Prostate gland (tissue), 2 donors: Measurements from ENCODE around the gene OR4M1. TPM values are rescaled to one million over a fixed set of nuclear protein-coding genes. Genes with fewer than 3 reads are reported as not detected.
"Not testable (repeated sequence)": the region's sequence is repeated elsewhere in the genome, so short reads cannot be mapped to it uniquely, and the experiment has no call there.

Experiments
- DNase-seq: peaks from one replicate; pipeline ENCODE4 v3.0.0-alpha.2; 2019; ENCODE audit warnings: low spot score
- H3K27ac ChIP-seq, 2 donors: fragments of 200-600 bp; sonication (generic); 2 replicates each; pipeline ENCODE4 v1.5.1; 2017 to 2019
- H3K27me3 ChIP-seq: fragments of 200-600 bp; sonication (generic); replicated peaks from 2 replicates; pipeline ENCODE4 v1.5.1; 2019; ENCODE audit not compliant: insufficient read depth
- H3K36me3 ChIP-seq, 2 donors: fragments of 200-600 bp; sonication (generic); 1 replicate in 1 of 2; 2 replicates in 1 of 2; pipeline versions ENCODE4 v1.5.1 to v1.8.1; 2017 to 2019
- H3K4me1 ChIP-seq: fragments of 200-600 bp; sonication (generic); replicated peaks from 2 replicates; pipeline ENCODE4 v1.5.1; 2019
- H3K4me3 ChIP-seq, 2 donors: fragments of 200-600 bp; sonication (generic); 2 replicates each; pipeline ENCODE4 v1.5.1; 2017 to 2019
- H3K9me3 ChIP-seq: fragments of 200-600 bp; sonication (generic); 2 replicates; pipeline ENCODE4 v1.5.1; 2017
- POLR2A ChIP-seq: fragments of 450-650 bp; IDR thresholded peaks from one replicate; pipeline ENCODE4 v1.6.1; 2016; ENCODE audit warnings: antibody characterized with exemption, mild to moderate bottlenecking
- POLR2AphosphoS5 ChIP-seq: sonication (generic); formaldehyde crosslinking; IDR thresholded peaks from one replicate; pipeline ENCODE4 v1.6.1; 2017; ENCODE audit warnings: antibody characterized with exemption
- WGBS: methylation state at CpG from one replicate; pipeline ENCODE4 v1.1.5; 2018; 5-methylcytosine and 5-hydroxymethylcytosine counted together
- intact Hi-C: fragments of 100-400 bp; cut with DNase I; formaldehyde crosslinking; loops from one replicate; pipeline ENCODE4 v1.14.2; 2022
- total RNA-seq, 2 donors: library from RNA; depleted of rRNA; stranded (reverse); fragments of >200 nt; gene quantifications; one replicate each; pipeline ENCODE4 v1.1.0, GENCODE V29; 2016
- TF ChIP-seq, protein P1 (sequence below), 4 experiments: fragments of 200-600 bp in 2 of 4; fragments of 450-650 bp in 2 of 4; sonication (generic) in 2 of 4; IDR thresholded peaks; 1 replicate in 3 of 4; 2 replicates in 1 of 4; pipeline ENCODE4 v1.5.1; 2016 to 2019; ENCODE audit warnings: antibody characterized with exemption in 4 of 4, mild to moderate bottlenecking in 2 of 4, moderate library complexity in 2 of 4

The OR4M1 gene
- total RNA-seq, 2 donors from 2014 or later = not detected

GRCh38 chr14:19823178-19823577 is 49.9 kb downstream of the OR4M1 start:
- WGBS = 44% methylated on average over 1 of the region's 1 CpG
- intact Hi-C loops = no loop called here
- Histone ChIP-seq H3K9me3 (no peaks in the 10 kb centered on the region), H3K4me3 (no peak overlapping the region), H3K4me1 (no peaks in the 10 kb centered on the region), H3K27ac (no peak overlapping the region), H3K27me3 (no peaks in the 10 kb centered on the region), H3K36me3 (no peaks in the 10 kb centered on the region)
- no peak for DNase-seq
- TF ChIP-seq, protein P1, sequence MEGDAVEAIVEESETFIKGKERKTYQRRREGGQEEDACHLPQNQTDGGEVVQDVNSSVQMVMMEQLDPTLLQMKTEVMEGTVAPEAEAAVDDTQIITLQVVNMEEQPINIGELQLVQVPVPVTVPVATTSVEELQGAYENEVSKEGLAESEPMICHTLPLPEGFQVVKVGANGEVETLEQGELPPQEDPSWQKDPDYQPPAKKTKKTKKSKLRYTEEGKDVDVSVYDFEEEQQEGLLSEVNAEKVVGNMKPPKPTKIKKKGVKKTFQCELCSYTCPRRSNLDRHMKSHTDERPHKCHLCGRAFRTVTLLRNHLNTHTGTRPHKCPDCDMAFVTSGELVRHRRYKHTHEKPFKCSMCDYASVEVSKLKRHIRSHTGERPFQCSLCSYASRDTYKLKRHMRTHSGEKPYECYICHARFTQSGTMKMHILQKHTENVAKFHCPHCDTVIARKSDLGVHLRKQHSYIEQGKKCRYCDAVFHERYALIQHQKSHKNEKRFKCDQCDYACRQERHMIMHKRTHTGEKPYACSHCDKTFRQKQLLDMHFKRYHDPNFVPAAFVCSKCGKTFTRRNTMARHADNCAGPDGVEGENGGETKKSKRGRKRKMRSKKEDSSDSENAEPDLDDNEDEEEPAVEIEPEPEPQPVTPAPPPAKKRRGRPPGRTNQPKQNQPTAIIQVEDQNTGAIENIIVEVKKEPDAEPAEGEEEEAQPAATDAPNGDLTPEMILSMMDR (IDR thresholded peaks at IDR 0.05) = no peak
- TF ChIP-seq POLR2A = no peak
- no peak for TF ChIP-seq POLR2AphosphoS5

GRCh38 chr14:19823765-19824164 is 50.5 kb downstream of the OR4M1 start:
- Histone ChIP-seq H3K9me3 (no peaks in the 10 kb centered on the region), H3K27me3 (no peaks in the 10 kb centered on the region), H3K36me3 (no peaks in the 10 kb centered on the region), H3K4me1 (no peaks in the 10 kb centered on the region), H3K27ac (no peak overlapping the region), H3K4me3 (no peak overlapping the region)
- no peak for DNase-seq
- intact Hi-C loops = no loop called here
- 17% methylated on average over 1 of the region's 1 CpG for WGBS
- TF ChIP-seq POLR2AphosphoS5 (no peak), POLR2A (no peak)
- TF ChIP-seq, protein P1 (IDR thresholded peaks at IDR 0.05) = no peak

GRCh38 chr14:19827626-19828244 is 54.4 kb downstream of the OR4M1 start:
- intact Hi-C loops, H3K36me3 ChIP-seq: not testable (repeated sequence)
- 67% methylated on average over 12 of the region's 12 CpGs for WGBS

GRCh38 chr14:19828314-19828713 is 55.0 kb downstream of the OR4M1 start:
- TF ChIP-seq, protein P1 (IDR thresholded peaks at IDR 0.05) = no peak
- no peak overlapping the region for H3K4me3 ChIP-seq
- intact Hi-C loops = no loop called here
- H3K36me3 ChIP-seq = no peaks in the 10 kb centered on the region
- DNase-seq = no peak
- no peaks in the 10 kb centered on the region for H3K9me3 ChIP-seq
- no peak overlapping the region for H3K27ac ChIP-seq
- H3K27me3 ChIP-seq = no peaks in the 10 kb centered on the region
- 88% methylated on average over 2 of the region's 2 CpGs for WGBS
- H3K4me1 ChIP-seq = no peaks in the 10 kb centered on the region

More at GRCh38 chr14:19827626-19828244, 54.4 kb downstream of the OR4M1 start:
- not testable (repeated sequence) for H3K4me1 ChIP-seq, H3K27me3 ChIP-seq, DNase-seq, H3K9me3 ChIP-seq, H3K4me3 ChIP-seq, H3K27ac ChIP-seq

Other genes starting within 250 kb of the OR4M1 start
- not detected for gene OR11H2, start 59.6 kb upstream of the OR4M1 start, total RNA-seq
- 1 to 10 TPM in 1 of 2 donors, not detected in 1; 3.1 TPM for gene OR4Q3, start 29.9 kb upstream of the OR4M1 start, total RNA-seq
- not detected for gene OR4N2, start 30.3 kb downstream of the OR4M1 start, total RNA-seq
- not detected for gene OR4K2, start 101.6 kb downstream of the OR4M1 start, total RNA-seq
- gene OR4K5, start 147.1 kb downstream of the OR4M1 start, total RNA-seq = not detected
- gene OR4K1, start 157.4 kb downstream of the OR4M1 start, total RNA-seq = not detected
- not detected for gene OR4K15, start 202.1 kb downstream of the OR4M1 start, total RNA-seq
- not detected for gene OR4Q2, start 228.7 kb downstream of the OR4M1 start, total RNA-seq
- gene OR4K14, start 245.8 kb downstream of the OR4M1 start, total RNA-seq = not detected